ENCODE data around the gene DPP3.

DNA sequence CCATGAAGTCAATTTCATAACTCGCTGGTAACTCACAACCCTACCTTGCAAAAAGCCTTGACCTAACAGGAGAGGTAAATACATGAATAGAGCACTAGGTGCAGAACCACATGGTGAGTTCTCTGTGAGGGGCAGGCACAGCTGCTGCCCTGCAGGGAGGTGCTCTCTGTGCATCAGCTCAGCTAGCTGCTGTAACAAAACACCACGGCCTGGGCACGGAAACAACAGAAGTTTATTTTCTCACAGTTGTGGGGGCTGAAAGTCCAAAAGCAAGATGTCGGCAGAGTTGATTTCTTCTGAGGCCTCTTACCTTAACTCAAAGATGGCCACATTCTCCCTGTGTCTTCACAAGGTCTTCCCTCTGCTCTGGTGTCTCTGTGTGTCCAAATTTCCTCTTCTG, 28.6 kb upstream of the DPP3 start:
- TF ChIP-seq, protein P1, sequence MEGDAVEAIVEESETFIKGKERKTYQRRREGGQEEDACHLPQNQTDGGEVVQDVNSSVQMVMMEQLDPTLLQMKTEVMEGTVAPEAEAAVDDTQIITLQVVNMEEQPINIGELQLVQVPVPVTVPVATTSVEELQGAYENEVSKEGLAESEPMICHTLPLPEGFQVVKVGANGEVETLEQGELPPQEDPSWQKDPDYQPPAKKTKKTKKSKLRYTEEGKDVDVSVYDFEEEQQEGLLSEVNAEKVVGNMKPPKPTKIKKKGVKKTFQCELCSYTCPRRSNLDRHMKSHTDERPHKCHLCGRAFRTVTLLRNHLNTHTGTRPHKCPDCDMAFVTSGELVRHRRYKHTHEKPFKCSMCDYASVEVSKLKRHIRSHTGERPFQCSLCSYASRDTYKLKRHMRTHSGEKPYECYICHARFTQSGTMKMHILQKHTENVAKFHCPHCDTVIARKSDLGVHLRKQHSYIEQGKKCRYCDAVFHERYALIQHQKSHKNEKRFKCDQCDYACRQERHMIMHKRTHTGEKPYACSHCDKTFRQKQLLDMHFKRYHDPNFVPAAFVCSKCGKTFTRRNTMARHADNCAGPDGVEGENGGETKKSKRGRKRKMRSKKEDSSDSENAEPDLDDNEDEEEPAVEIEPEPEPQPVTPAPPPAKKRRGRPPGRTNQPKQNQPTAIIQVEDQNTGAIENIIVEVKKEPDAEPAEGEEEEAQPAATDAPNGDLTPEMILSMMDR (IDR thresholded peaks at IDR 0.05): no peak
- TF ChIP-seq MXI1 (IDR thresholded peaks at IDR 0.05; ENCODE audit: low read depth, low read length): no peak
- TF ChIP-seq NRF1 (IDR thresholded peaks at IDR 0.05; ENCODE audit: low read depth, low read length): no peak
- TF ChIP-seq EP300 (IDR thresholded peaks at IDR 0.05; ENCODE audit: borderline replicate concordance in 1 of 2, low read depth in 1 of 2, low read length in 1 of 2): no peak
- TF ChIP-seq, protein P2, sequence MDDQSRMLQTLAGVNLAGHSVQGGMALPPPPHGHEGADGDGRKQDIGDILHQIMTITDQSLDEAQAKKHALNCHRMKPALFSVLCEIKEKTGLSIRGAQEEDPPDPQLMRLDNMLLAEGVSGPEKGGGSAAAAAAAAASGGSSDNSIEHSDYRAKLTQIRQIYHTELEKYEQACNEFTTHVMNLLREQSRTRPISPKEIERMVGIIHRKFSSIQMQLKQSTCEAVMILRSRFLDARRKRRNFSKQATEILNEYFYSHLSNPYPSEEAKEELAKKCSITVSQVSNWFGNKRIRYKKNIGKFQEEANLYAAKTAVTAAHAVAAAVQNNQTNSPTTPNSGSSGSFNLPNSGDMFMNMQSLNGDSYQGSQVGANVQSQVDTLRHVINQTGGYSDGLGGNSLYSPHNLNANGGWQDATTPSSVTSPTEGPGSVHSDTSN (IDR thresholded peaks at IDR 0.05): no peak
- TF ChIP-seq FOXM1 (IDR thresholded peaks at IDR 0.05; ENCODE audit: low read depth): no peak
- no peak for TF ChIP-seq NFIC (IDR thresholded peaks at IDR 0.05; ENCODE audit: borderline replicate concordance)
- TF ChIP-seq TAF1 (IDR thresholded peaks at IDR 0.05; ENCODE audit: borderline replicate concordance, low read depth, low read length): no peak
- TF ChIP-seq CHD2 (IDR thresholded peaks at IDR 0.05; ENCODE audit: low read length, partially characterized antibody): no peak
